ENCODE measurements around the gene ACP6. TPM values are rescaled to one million over a fixed set of nuclear protein-coding genes. Genes with fewer than 3 reads are reported as not detected.
"Not testable (repeated sequence)": the region's sequence is repeated elsewhere in the genome, so short reads cannot be mapped to it uniquely, and the experiment has no call there.

ACP6 gene
- polyA plus RNA-seq, 1 experiment: 14.8 TPM

- ChIA-PET POLR2A (interaction anchor here (0.6 kb wide), 1 partner anchor 8 kb away, joined by 3 read pairs; no protein-coding TSS in a partner anchor), CTCF (interaction anchor here (0.6 kb wide), 1 partner anchor 23 kb away, joined by 3 read pairs; no protein-coding TSS in a partner anchor)
- no peaks in the 10 kb centered on the region for H3K27me3 ChIP-seq (ENCODE audit: control insufficient read depth, insufficient read depth, low read length)
- H3K36me3 ChIP-seq (ENCODE audit: control insufficient read depth, insufficient read depth, low read length): peaks cover 2% of the 10 kb centered on the region
- TF ChIP-seq, protein P1, sequence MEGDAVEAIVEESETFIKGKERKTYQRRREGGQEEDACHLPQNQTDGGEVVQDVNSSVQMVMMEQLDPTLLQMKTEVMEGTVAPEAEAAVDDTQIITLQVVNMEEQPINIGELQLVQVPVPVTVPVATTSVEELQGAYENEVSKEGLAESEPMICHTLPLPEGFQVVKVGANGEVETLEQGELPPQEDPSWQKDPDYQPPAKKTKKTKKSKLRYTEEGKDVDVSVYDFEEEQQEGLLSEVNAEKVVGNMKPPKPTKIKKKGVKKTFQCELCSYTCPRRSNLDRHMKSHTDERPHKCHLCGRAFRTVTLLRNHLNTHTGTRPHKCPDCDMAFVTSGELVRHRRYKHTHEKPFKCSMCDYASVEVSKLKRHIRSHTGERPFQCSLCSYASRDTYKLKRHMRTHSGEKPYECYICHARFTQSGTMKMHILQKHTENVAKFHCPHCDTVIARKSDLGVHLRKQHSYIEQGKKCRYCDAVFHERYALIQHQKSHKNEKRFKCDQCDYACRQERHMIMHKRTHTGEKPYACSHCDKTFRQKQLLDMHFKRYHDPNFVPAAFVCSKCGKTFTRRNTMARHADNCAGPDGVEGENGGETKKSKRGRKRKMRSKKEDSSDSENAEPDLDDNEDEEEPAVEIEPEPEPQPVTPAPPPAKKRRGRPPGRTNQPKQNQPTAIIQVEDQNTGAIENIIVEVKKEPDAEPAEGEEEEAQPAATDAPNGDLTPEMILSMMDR (IDR thresholded peaks at IDR 0.05; ENCODE audit: insufficient read depth, low read depth, low read length): no peak
- H3K4me3 ChIP-seq (ENCODE audit: low read depth, low read length): no peak overlapping the region
- no peak for DNase-seq (ENCODE audit: low read depth)
Observed at GRCh38 chr1:147618771-147619170, 51.6 kb downstream of the ACP6 start.

DNA sequence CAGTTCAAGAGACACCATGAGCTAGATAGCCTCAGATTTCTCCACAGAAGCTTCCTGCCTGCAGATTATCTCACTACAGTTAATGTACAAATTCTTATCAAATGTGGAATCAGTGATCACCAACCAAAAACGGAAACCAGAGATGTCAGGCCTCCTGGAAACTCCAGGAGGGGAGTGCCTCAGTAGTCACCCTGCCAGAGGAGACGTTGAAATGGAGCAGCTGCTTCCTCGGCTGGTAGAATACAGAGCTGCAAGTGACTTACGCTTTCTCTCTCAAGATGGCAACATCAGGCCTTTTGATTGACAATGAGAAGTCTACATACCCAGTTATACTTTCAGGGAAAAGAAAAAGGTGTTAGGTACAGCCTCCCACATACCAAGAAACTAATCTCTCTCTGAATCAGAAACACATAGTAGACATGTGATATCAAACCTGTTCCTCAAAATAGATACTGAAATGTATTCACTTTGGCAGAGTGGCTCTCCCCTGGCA is 52.2 kb downstream of the ACP6 start:
- DNase-seq (ENCODE audit: low read depth): no peak
- TF ChIP-seq, protein P1 (IDR thresholded peaks at IDR 0.05; ENCODE audit: insufficient read depth, low read depth, low read length): no peak
- CTCF ChIA-PET: interaction anchor here (1.0 kb wide), 1 partner anchor 124 kb away, joined by 3 read pairs; no protein-coding TSS in a partner anchor

GRCh38 chr1:147614966-147615365 is 55.4 kb downstream of the ACP6 start:
- H3K36me3 ChIP-seq (ENCODE audit: control insufficient read depth, insufficient read depth, low read length); H3K27me3 ChIP-seq (ENCODE audit: control insufficient read depth, insufficient read depth, low read length); POLR2A ChIA-PET; DNase-seq (ENCODE audit: low read depth); CTCF ChIA-PET; H3K4me3 ChIP-seq (ENCODE audit: low read depth, low read length): not testable (repeated sequence)

More for the DNA sequence above, 52.2 kb downstream of the ACP6 start:
- POLR2A ChIA-PET: interaction anchor here (0.6 kb wide), 1 partner anchor 9 kb away, joined by 3 read pairs; no protein-coding TSS in a partner anchor
- Histone ChIP-seq H3K27me3 (ENCODE audit: control insufficient read depth, insufficient read depth, low read length) (no peaks in the 10 kb centered on the region), H3K36me3 (ENCODE audit: control insufficient read depth, insufficient read depth, low read length) (peaks cover 1% of the 10 kb centered on the region), H3K4me3 (ENCODE audit: low read depth, low read length) (no peak overlapping the region)

DNA sequence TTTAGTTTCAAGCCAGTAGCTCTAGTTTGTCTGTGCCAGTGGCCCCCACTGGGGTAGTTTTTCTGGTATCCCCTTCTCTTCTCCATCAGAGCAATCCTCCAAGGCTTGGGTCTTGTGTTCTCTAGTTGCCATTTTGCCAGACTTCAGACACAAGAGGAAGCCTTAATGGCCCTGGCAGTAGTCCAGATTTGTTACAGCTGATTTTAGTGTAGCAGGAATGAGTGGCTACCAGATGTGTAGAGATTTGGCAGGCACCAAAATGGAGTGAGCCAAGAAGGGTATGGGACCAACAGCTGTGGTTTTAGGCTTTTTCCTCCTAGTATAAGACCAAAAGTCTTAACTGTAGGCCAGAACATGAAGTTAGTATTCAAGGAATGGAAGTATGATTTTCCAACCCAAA is 56.8 kb downstream of the ACP6 start:
- no peak for DNase-seq (ENCODE audit: low read depth)
- TF ChIP-seq, protein P1 (IDR thresholded peaks at IDR 0.05; ENCODE audit: insufficient read depth, low read depth, low read length): no peak
- Histone ChIP-seq H3K27me3 (ENCODE audit: control insufficient read depth, insufficient read depth, low read length) (no peaks in the 10 kb centered on the region), H3K36me3 (ENCODE audit: control insufficient read depth, insufficient read depth, low read length) (peaks cover 1% of the 10 kb centered on the region), H3K4me3 (ENCODE audit: low read depth, low read length) (no peak overlapping the region)
- CTCF ChIA-PET: interaction anchor here (0.8 to 3.0 kb wide), 2 partner anchors 14 to 117 kb away, joined by 5 to 15 read pairs; no protein-coding TSS in a partner anchor
- POLR2A ChIA-PET: no interaction called here

- TF ChIP-seq, protein P1 (IDR thresholded peaks at IDR 0.05; ENCODE audit: insufficient read depth, low read depth, low read length): no peak
- no peak for DNase-seq (ENCODE audit: low read depth)
- H3K4me3 ChIP-seq (ENCODE audit: low read depth, low read length): no peak overlapping the region
- ChIA-PET CTCF (interaction anchor here (0.6 to 3.0 kb wide), 2 partner anchors 15 to 159 kb away, joined by 3 to 15 read pairs; no protein-coding TSS in a partner anchor), POLR2A (no interaction called here)
- H3K27me3 ChIP-seq (ENCODE audit: control insufficient read depth, insufficient read depth, low read length): no peaks in the 10 kb centered on the region
- peaks cover 1% of the 10 kb centered on the region for H3K36me3 ChIP-seq (ENCODE audit: control insufficient read depth, insufficient read depth, low read length)
Observed at GRCh38 chr1:147612366-147612765, 58.0 kb downstream of the ACP6 start.

DNA sequence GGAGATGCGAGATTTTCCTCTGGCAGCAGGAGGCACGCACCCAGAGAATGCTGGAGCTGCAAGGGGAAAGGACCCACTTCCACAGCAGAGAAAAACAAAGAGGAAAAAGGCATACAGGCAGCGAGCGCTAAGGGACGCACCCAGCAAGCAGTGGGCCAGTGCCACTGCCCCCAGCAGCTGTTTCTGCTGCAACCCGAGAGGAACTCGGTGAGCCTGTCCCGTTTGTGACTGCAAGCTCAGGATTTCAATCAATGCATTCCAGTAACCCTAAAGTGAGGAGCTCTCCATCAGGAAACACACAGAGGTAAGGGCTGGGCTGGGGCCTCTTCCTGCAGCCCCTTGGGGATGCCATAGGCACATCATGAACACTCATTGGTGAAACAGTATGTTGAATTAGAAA is 58.7 kb downstream of the ACP6 start:
- TF ChIP-seq, protein P1 (IDR thresholded peaks at IDR 0.05; ENCODE audit: insufficient read depth, low read depth, low read length): no peak
- ChIA-PET CTCF (interaction anchor here (0.6 to 3.0 kb wide), 4 partner anchors 16 to 73 kb away, joined by 3 to 15 read pairs (median 3); no protein-coding TSS in a partner anchor), POLR2A (no interaction called here)
- Histone ChIP-seq H3K27me3 (ENCODE audit: control insufficient read depth, insufficient read depth, low read length) (no peaks in the 10 kb centered on the region), H3K4me3 (ENCODE audit: low read depth, low read length) (no peak overlapping the region), H3K36me3 (ENCODE audit: control insufficient read depth, insufficient read depth, low read length) (peaks cover 2% of the 10 kb centered on the region)
- no peak for DNase-seq (ENCODE audit: low read depth)

Data from BJ (cell line).